GM12878 (cell line): ENCODE measurements around the gene YIF1A.

ENCODE experiments used
- CBX3 ChIP-seq: fragments of 200-600 bp; sonication (generic); IDR thresholded peaks from 2 replicates; pipeline ENCODE4 v1.6.1; 2016; ENCODE audit warnings: low read depth, borderline replicate concordance
- CTCF ChIP-seq, 3 experiments: IDR thresholded peaks in 2 of 3; conservative IDR thresholded peaks in 1 of 3; 2 replicates each; pipeline ENCODE4 v1.5.1; 2011; ENCODE audit warnings: low read depth in 3 of 3, low read length in 3 of 3, mild to moderate bottlenecking in 3 of 3, control low read depth in 2 of 3, moderate library complexity in 2 of 3, inconsistent platforms in 1 of 3, mixed read lengths in 1 of 3; ENCODE audit not compliant: control insufficient read depth in 2 of 3, insufficient read depth in 1 of 3; ENCODE audit errors: extremely low read depth in 1 of 3
- FOS ChIP-seq: IDR thresholded peaks from 3 replicates; pipeline ENCODE4 v1.6.1; 2011; ENCODE audit warnings: borderline replicate concordance; ENCODE audit not compliant: insufficient read length; ENCODE audit errors: extremely low read depth
- MAX ChIP-seq: IDR thresholded peaks from 2 replicates; pipeline ENCODE4 v1.6.1; 2012; ENCODE audit warnings: low read depth, low read length, improper control_type of control experiment
- MXI1 ChIP-seq: fragments of 150-350 bp; IDR thresholded peaks from 2 replicates; pipeline ENCODE4 v1.6.1; 2011; ENCODE audit warnings: low read depth, mild to moderate bottlenecking, inconsistent platforms, low read length, improper control_type of control experiment
- MYC ChIP-seq: IDR thresholded peaks from 2 replicates; pipeline ENCODE4 v1.6.1; 2011; ENCODE audit warnings: mild to moderate bottlenecking, low read length, moderate library complexity, inconsistent platforms; ENCODE audit not compliant: insufficient read depth, insufficient replicate concordance, insufficient read length, severe bottlenecking
- POLR2A ChIP-seq: IDR thresholded peaks from 2 replicates; pipeline ENCODE4 v1.6.1; 2011; ENCODE audit warnings: low read depth, mild to moderate bottlenecking, low read length
- RCOR1 ChIP-seq: conservative IDR thresholded peaks from 2 replicates; pipeline ENCODE4 v1.6.1; 2012; ENCODE audit warnings: low read depth, low read length, improper control_type of control experiment
- YY1 ChIP-seq: IDR thresholded peaks from 2 replicates; pipeline ENCODE4 v1.6.1; 2011; ENCODE audit warnings: low read depth, mild to moderate bottlenecking, low read length

- TF ChIP-seq MYC: no peak
- TF ChIP-seq CTCF (IDR thresholded peaks at IDR 0.05 in 2 of 3, conservative IDR thresholded peaks at IDR 0.05 in 1 of 3; ENCODE audit: control insufficient read depth in 2 of 3, extremely low read depth in 1 of 3, insufficient read depth in 1 of 3, low read depth in 3 of 3, low read length in 3 of 3): no peak
- TF ChIP-seq RCOR1: no peak
- no peak for TF ChIP-seq MXI1
- TF ChIP-seq POLR2A: no peak
- TF ChIP-seq MAX: no peak
- TF ChIP-seq FOS: no peak
- TF ChIP-seq CBX3: no peak
- no peak for TF ChIP-seq YY1
Measured at GRCh38 chr11:66327171-66328030, 38.5 kb upstream of the YIF1A start.
